HL-60 (cell line): Measurements from ENCODE around the gene TFAP2A.

Experiments used
- CTCF ChIP-seq: IDR thresholded peaks from one replicate; pipeline ENCODE4 v1.5.1; 2011; ENCODE audit warnings: low read length, control low read depth, inconsistent platforms; ENCODE audit not compliant: insufficient read depth
- SPI1 ChIP-seq: IDR thresholded peaks from 2 replicates; pipeline ENCODE4 v1.6.1; 2012; ENCODE audit warnings: low read depth, mild to moderate bottlenecking, borderline replicate concordance

- TF ChIP-seq SPI1 (no peak), CTCF (no peak)
These were observed 34.9 kb upstream of the TFAP2A start for GRCh38 chr6:10449751-10450150.
